Stimulated activated naive B cell treated with anti-CD40 and anti-IgM and Interleukin-4, amounts not matched to agents 10 μg/mL and 1 μg/mL and 100 μg/mL, for 72 hours (primary cell): ENCODE results near the gene AATF.

Experiments
- ATAC-seq, 2 donors: fragments of 150-1000 bp; cut with Tn5 transposase; replicated peaks; 2 replicates each; pipeline ENCODE4 v1.10.0; 2021; ENCODE audit warnings: moderate library complexity in 1 of 2
- DNase-seq: peaks from one replicate; pipeline ENCODE4 v3.0.0; 2021
- H3K27ac Mint-ChIP-seq: one replicate; pipeline ENCODE4 v1.8.0; 2022; ENCODE audit warnings: mild to moderate bottlenecking, mixed read lengths
- H3K27me3 Mint-ChIP-seq, 2 donors: one replicate each; pipeline ENCODE4 v1.8.0; 2022; ENCODE audit warnings: mixed read lengths in 2 of 2
- H3K36me3 Mint-ChIP-seq, 2 donors: one replicate each; pipeline ENCODE4 v1.8.0; 2022; ENCODE audit warnings: mixed read lengths in 2 of 2, mild to moderate bottlenecking in 1 of 2
- H3K4me1 Mint-ChIP-seq, 2 donors: one replicate each; pipeline ENCODE4 v1.8.0; 2022; ENCODE audit warnings: mixed read lengths in 2 of 2, mild to moderate bottlenecking in 1 of 2
- H3K4me3 Mint-ChIP-seq, 2 donors: one replicate each; pipeline ENCODE4 v1.8.0; 2022; ENCODE audit warnings: mild to moderate bottlenecking in 2 of 2, mixed read lengths in 2 of 2, moderate library complexity in 1 of 2
- H3K9me3 Mint-ChIP-seq, 2 donors: one replicate each; pipeline ENCODE4 v1.8.0; 2022; ENCODE audit warnings: mixed read lengths in 2 of 2, mild to moderate bottlenecking in 1 of 2

The AATF gene

GRCh38 chr17:36934144-36934691, 14.5 kb upstream of the AATF start:
- peaks cover 81 to 97% of the 10 kb centered on the region in 2 donors for H3K27me3 Mint-ChIP-seq
- peaks cover 2 to 9% of the 10 kb centered on the region in 2 donors for H3K36me3 Mint-ChIP-seq
- ATAC-seq: no peak
- no peaks in the 10 kb centered on the region for H3K9me3 Mint-ChIP-seq
- H3K4me1 Mint-ChIP-seq: peaks cover 51 to 79% of the 10 kb centered on the region in 2 donors
- DNase-seq: no peak
- peak overlapping the region; percentile 56 to 72 for H3K4me3 Mint-ChIP-seq
- peak overlapping the region; percentile 85 for H3K27ac Mint-ChIP-seq

- Mint-ChIP-seq H3K27ac (peak overlapping the region; percentile 92), H3K4me3 (peak overlapping the region; percentile 81 to 83), H3K36me3 (peaks cover 2 to 11% of the 10 kb centered on the region in 2 donors), H3K9me3 (peaks cover 0 to 2% of the 10 kb centered on the region in 2 donors), H3K27me3 (peaks cover 82 to 97% of the 10 kb centered on the region in 2 donors), H3K4me1 (peaks cover 53 to 83% of the 10 kb centered on the region in 2 donors)
- DNase-seq (no peak), ATAC-seq (no peak)
These were observed 13.8 kb upstream of the AATF start for GRCh38 chr17:36934692-36935630.

GRCh38 chr17:36935671-36936454, 12.9 kb upstream of the AATF start:
- H3K36me3 Mint-ChIP-seq: peaks cover 2 to 13% of the 10 kb centered on the region in 2 donors
- H3K4me1 Mint-ChIP-seq: peaks cover 54 to 88% of the 10 kb centered on the region in 2 donors
- H3K9me3 Mint-ChIP-seq: peaks cover 0 to 2% of the 10 kb centered on the region in 2 donors
- no peak for DNase-seq
- ATAC-seq: no peak
- peak overlapping the region; percentile 81 to 83 for H3K4me3 Mint-ChIP-seq
- peak overlapping the region; percentile 92 for H3K27ac Mint-ChIP-seq
- H3K27me3 Mint-ChIP-seq: peaks cover 82 to 97% of the 10 kb centered on the region in 2 donors

GRCh38 chr17:36936455-36937000, 12.2 kb upstream of the AATF start:
- H3K9me3 Mint-ChIP-seq: peaks cover 0 to 2% of the 10 kb centered on the region in 2 donors
- peak in 1 of 2 donors; percentile 6 for ATAC-seq
- H3K27me3 Mint-ChIP-seq: peaks cover 82 to 97% of the 10 kb centered on the region in 2 donors
- H3K36me3 Mint-ChIP-seq: peaks cover 2 to 16% of the 10 kb centered on the region in 2 donors
- H3K27ac Mint-ChIP-seq: peak overlapping the region; percentile 92
- H3K4me1 Mint-ChIP-seq: peaks cover 54 to 88% of the 10 kb centered on the region in 2 donors
- peak overlapping the region; percentile 81 to 83 for H3K4me3 Mint-ChIP-seq
- DNase-seq: no peak

- Mint-ChIP-seq H3K9me3 (peaks cover 0 to 2% of the 10 kb centered on the region in 2 donors), H3K36me3 (peaks cover under 1 to 17% of the 10 kb centered on the region in 2 donors), H3K4me3 (peak within 1 kb of the TSS; percentile 81 to 83), H3K27ac (peak within 1 kb of the TSS; percentile 92), H3K27me3 (peaks cover 78 to 93% of the 10 kb centered on the region in 2 donors), H3K4me1 (peaks cover 53 to 84% of the 10 kb centered on the region in 2 donors)
- ATAC-seq (peak; percentile 20 to 48), DNase-seq (no peak)
These were observed 11.5 kb upstream of the AATF start, which contains the start of gene LHX1 for GRCh38 chr17:36937001-36937958. TSS of gene LHX1 (plus strand) at chr17:36937475. CDS start at chr17:36938198, 723 bp downstream.

- H3K4me1 Mint-ChIP-seq: peaks cover 48 to 76% of the 10 kb centered on the region in 2 donors
- H3K27me3 Mint-ChIP-seq: peaks cover 70 to 86% of the 10 kb centered on the region in 2 donors
- H3K27ac Mint-ChIP-seq: peak overlapping the region; percentile 86
- ATAC-seq: peak in 1 of 2 donors; percentile 16
- H3K36me3 Mint-ChIP-seq: peaks cover 0 to 17% of the 10 kb centered on the region in 2 donors
- DNase-seq: no peak
- H3K9me3 Mint-ChIP-seq: peaks cover 0 to 2% of the 10 kb centered on the region in 2 donors
- peak overlapping the region; percentile 81 to 83 for H3K4me3 Mint-ChIP-seq
These were observed 10.7 kb upstream of the AATF start for GRCh38 chr17:36937959-36938565.

- Mint-ChIP-seq H3K27me3 (peaks cover 68 to 84% of the 10 kb centered on the region in 2 donors), H3K4me3 (peak overlapping the region; percentile 81 to 83), H3K4me1 (peaks cover 47 to 70% of the 10 kb centered on the region in 2 donors), H3K27ac (peak overlapping the region; percentile 83), H3K9me3 (peaks cover 0 to 2% of the 10 kb centered on the region in 2 donors), H3K36me3 (peaks cover 0 to 17% of the 10 kb centered on the region in 2 donors)
- ATAC-seq: no peak
- no peak for DNase-seq
These were observed 10.1 kb upstream of the AATF start for GRCh38 chr17:36938566-36939051.

GRCh38 chr17:36939052-36939801, 9.5 kb upstream of the AATF start:
- Mint-ChIP-seq H3K4me3 (peak overlapping the region; percentile 39 to 81), H3K4me1 (peaks cover 45 to 64% of the 10 kb centered on the region in 2 donors), H3K27ac (peak overlapping the region; percentile 83), H3K27me3 (peaks cover 66 to 82% of the 10 kb centered on the region in 2 donors), H3K36me3 (peaks cover 0 to 17% of the 10 kb centered on the region in 2 donors), H3K9me3 (peaks cover 0 to 2% of the 10 kb centered on the region in 2 donors)
- ATAC-seq (no peak), DNase-seq (no peak)

- peak overlapping the region; percentile 38 for H3K27ac Mint-ChIP-seq
- peaks cover 0 to 17% of the 10 kb centered on the region in 2 donors for H3K36me3 Mint-ChIP-seq
- ATAC-seq (no peak), DNase-seq (no peak)
- H3K27me3 Mint-ChIP-seq: peaks cover 63 to 83% of the 10 kb centered on the region in 2 donors
- H3K4me1 Mint-ChIP-seq: peaks cover 42 to 61% of the 10 kb centered on the region in 2 donors
- H3K4me3 Mint-ChIP-seq: peak overlapping the region; percentile 51 to 54
- H3K9me3 Mint-ChIP-seq: peaks cover 0 to 2% of the 10 kb centered on the region in 2 donors
These were observed 8.9 kb upstream of the AATF start for GRCh38 chr17:36939802-36940312.

GRCh38 chr17:36940313-36941264, 8.2 kb upstream of the AATF start:
- Mint-ChIP-seq H3K4me3 (peak overlapping the region; percentile 16 to 40), H3K36me3 (peaks cover 0 to 14% of the 10 kb centered on the region in 2 donors), H3K4me1 (peaks cover 36 to 54% of the 10 kb centered on the region in 2 donors), H3K27ac (peak overlapping the region; percentile 85), H3K27me3 (peaks cover 57 to 79% of the 10 kb centered on the region in 2 donors), H3K9me3 (peaks cover 0 to 2% of the 10 kb centered on the region in 2 donors)
- no peak for DNase-seq
- ATAC-seq: no peak
